ELR (cell line): ENCODE measurements around the gene SIAH1.
A peak's percentile ranks its signal among the peaks of the same experiment; 100 is the strongest.
"Not testable (repeated sequence)": the region's sequence is repeated elsewhere in the genome, so short reads cannot be mapped to it uniquely, and the experiment has no call there.

Experiments
- DNase-seq: peaks from one replicate; pipeline ENCODE4 v3.0.0-alpha.2; 2015; ENCODE audit warnings: low read depth

The SIAH1 gene

GRCh38 chr16:48393485-48394354 lies 8.5 kb upstream of the SIAH1 start:
- DNase-seq: peak; percentile 28

DNA sequence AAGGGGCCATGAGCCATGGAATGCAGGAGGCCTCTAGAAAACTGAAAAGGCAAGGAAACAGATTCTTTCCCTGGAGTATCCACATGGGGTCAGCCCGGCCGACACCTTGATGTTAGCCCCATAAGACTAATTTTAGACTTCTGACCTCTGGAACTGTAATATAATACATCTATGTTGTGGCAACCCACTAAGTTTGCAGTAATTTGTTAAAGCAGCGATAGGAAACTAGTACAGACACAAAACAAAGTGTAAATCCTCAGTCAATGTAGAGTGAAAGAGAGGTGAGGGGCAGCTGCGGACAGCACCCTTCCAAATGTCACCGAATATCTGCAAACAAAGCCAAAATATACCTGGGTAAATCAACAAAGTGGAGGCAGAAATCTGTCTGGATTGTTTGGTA lies 7.2 kb upstream of the SIAH1 start:
- no peak for DNase-seq

GRCh38 chr16:48386559-48387312 lies 1.5 kb upstream of the SIAH1 start:
- DNase-seq: no peak

- peak; percentile 59 for DNase-seq
Observed at GRCh38 chr16:48384520-48385252, 527 bp downstream of the SIAH1 start.

DNA sequence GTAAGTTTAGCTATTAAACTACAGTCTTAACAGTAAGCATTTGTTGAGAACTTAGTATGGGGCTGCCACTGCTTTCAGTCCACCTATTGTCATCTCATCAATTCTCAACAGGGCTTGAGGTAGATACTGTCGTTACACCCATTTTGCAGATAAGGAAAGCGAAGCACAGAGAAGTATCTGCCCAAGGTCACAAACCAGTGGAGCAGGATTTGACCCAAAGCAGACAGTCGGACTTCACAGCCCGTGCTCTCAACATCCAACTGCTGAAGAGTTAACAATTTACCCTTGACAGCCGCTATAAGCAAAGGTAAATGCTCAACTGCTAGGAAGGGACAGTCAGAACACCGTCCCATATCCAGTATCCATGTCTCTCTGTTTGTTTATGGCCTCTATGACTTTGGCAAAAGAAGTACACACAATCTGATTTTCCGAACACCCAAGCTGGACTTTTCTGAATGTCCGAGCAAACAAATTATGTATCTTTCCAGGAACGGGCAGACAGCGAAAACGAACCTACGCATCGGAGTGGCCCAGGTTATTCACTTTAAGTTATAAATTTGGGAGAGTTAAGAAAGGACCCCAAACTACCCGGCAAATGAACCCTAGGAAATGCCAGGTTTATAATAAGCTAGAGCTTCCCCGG lies 1.2 kb downstream of the SIAH1 start:
- DNase-seq: peak; percentile 37

GRCh38 chr16:48383009-48383876 lies 2.0 kb downstream of the SIAH1 start:
- DNase-seq: no peak

DNA sequence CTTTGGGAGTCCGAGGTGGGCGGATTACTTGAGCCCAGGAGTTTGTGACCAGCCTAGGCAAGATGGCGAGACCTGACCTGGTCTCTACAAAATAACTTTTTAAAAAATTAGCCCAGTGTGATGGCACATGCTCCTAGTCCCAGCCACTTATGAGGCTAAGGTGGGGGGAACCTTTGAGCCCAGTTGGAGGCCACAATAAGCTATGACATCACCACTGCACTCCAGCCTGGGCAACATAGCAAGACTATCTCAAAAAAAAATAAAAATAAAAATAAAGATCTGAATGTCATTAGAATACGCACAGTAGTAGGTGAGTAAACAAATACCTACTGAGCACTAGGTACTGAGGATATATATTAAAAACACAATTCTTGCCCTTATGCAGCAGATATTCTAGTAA lies 3.1 kb downstream of the SIAH1 start:
- no peak for DNase-seq

DNA sequence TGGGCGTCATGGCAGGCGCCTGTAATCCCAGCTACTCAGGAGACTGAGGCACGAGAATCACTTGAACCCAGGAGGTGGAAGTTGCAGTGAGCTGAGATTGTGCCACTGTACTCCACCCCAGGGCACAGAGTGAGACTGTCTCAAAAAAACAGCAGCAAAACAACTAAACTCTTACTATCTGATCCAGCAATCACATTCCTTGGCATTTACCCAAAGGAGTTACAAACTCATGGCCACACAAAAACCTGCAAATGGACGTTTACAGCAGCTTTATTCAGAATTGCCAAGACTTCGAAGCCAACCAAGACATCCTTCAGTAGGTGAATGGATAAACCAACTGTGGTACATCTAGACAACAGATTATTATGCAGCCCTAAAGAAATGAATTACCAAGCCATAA lies 4.0 kb downstream of the SIAH1 start:
- peak; percentile 29 for DNase-seq

DNA sequence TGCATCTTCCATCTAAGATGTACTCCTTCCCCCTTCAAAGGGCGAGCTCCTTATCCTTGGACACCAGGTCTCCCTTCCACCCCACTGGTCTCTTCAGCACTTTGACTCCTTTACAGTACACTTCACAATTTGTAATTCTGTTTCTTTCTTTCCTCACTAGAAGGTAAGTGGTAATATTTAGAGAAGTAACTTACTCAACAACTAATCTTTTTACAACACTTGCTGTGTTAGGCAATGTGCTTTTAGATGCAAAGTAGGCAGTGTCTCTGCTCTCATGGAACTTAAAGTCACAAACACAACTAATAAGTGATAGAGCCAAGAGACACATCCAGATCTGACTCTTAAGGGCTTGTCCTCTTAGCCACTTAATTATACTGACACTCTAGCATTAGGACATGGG lies 6.4 kb downstream of the SIAH1 start:
- DNase-seq: no peak

GRCh38 chr16:48378276-48378675 lies 6.9 kb downstream of the SIAH1 start:
- no peak for DNase-seq

DNA sequence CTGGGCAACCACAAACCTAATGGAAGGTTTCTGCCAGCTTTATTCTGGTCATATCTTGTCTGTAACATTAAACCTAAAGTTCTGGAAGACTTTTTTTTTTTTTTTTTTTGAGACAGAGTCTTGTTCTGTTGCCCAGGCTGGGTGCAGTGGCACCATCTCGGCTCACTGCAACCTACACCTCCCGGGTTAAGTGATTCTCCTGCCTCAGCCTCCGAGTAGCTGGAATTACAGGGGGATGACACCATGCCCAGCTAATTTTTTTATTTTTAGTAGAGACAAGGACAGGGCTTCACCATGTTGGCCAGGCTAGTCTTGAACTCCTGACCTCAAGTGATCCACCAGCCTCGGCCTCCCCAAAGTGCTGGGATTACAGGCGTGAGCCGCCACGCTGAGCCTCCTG lies 7.9 kb downstream of the SIAH1 start:
- DNase-seq: not testable (repeated sequence)

- DNase-seq: no peak
Observed at GRCh38 chr16:48374255-48374654, 11.0 kb downstream of the SIAH1 start.

DNA sequence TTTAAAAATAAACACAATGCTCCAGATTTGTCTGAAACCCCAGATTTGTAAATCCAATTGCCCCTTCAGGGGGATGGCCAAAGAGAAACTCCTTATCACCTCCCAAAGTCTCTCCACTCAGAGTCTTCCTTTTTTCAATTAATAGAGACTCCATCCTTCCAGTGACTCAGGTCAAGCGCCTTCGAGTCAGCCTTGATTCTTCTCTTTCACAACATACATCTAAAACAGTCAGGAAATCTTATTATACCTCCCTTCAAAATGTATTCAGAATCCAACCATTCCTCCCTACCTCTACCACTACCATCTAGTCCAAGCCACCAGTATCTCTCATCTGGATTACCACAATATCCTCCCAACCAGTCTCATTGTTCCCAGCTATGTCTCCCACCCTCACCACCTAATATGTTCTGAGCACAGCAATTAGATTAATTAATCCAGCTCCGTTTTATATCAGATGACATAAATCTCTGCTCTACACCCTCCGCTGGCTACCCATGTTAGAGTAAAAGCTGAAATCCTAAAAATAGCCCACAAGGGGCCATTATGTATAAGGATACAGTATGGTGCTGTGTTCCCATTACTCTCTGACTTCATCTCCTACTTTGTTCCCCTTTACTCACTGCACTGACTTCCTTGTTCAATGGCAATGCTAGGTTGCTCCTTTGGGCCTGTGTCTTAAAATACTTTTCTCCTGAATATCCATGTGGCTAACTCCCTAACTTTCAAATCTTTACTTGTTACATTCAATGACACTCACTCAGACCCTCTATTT lies 11.8 kb downstream of the SIAH1 start:
- peak; percentile 40 for DNase-seq

DNA sequence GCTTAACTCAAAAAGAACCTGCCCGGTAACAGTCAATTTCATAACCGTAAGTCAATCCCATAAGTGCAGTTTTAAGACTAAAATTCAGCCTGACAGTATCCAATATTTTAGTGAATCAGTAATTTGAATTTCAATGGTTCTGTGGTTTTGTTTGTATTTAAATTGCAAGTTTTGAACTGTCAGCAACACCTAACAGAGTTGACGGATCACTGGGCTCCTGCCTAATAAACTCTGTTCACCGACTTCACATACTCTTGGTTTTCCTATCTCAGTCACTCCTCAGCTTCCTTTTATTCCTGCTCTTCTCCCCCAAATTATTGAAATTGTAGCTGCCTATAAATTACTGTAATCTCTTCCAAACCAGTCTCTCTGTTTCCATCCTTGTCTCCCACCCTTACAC lies 12.5 kb downstream of the SIAH1 start:
- DNase-seq: no peak

GRCh38 chr16:48371393-48371780 lies 13.8 kb downstream of the SIAH1 start:
- DNase-seq: no peak

DNA sequence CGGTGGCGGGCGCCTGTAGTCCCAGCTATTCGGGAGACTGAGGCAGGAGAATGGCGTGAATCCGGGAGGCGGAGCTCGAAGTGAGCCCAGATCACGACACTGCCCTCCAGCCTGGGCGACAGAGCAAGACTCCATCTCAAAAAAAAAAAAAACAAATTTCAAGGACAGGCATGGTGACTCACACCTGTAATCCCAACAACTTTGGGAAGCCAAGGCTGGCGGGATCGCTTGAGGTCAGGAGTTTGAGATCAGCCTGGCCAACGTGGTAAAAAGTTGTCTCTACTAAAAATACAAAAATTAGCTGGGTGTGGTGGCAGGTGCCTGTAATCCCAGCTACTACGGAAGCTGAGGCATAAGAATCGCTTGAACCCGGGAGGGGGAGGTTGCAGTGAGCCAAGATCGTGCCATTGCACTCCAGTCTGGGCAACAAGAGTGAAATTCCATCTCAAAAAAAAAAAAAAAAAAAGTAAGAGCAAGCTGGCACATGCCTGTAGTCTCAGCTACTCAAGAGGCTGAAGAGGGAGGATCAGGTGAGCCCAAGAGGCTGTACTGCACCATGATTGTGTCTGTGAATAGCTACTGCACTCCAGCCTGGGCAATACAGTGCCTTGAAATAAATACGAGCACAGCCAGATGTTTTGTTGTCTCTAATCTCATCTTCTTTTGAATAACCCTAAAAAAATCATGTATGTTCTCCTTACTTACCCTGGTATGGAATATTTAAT lies 14.4 kb downstream of the SIAH1 start:
- DNase-seq: not testable (repeated sequence)

GRCh38 chr16:48370229-48370628 lies 15.0 kb downstream of the SIAH1 start:
- DNase-seq: no peak

- DNase-seq: no peak
Observed at GRCh38 chr16:48369765-48370164, 15.4 kb downstream of the SIAH1 start.

GRCh38 chr16:48367441-48368049 lies 17.7 kb downstream of the SIAH1 start:
- DNase-seq: peak; percentile 34
